Smooth muscle cell (in vitro differentiated cells): ENCODE data around the gene PNKD. TPM values are rescaled to one million over a fixed set of nuclear protein-coding genes. Genes with fewer than 3 reads are reported as not detected.

Source experiments
- DNase-seq: peaks from one replicate; lab custom pipeline; 2025; ENCODE audit not compliant: unreplicated experiment; lab: John Stamatoyannopoulos, UW
- H2AFZ ChIP-seq: fragments of 200-600 bp; sonication (generic); 2 replicates; pipeline ENCODE4 v1.6.0; 2016; ENCODE audit warnings: antibody characterized with exemption, low read depth, mild to moderate bottlenecking
- H3F3A ChIP-seq: fragments of 200-600 bp; sonication (generic); 2 replicates; pipeline ENCODE4 v1.6.0; 2017; ENCODE audit warnings: antibody characterized with exemption, low read depth
- H3K27ac ChIP-seq: fragments of 200-600 bp; sonication (generic); 2 replicates; pipeline ENCODE4 v1.5.1; 2016; ENCODE audit warnings: low read depth, mild to moderate bottlenecking
- H3K27me3 ChIP-seq: fragments of 200-600 bp; sonication (generic); 2 replicates; pipeline ENCODE4 v1.6.1; 2016; ENCODE audit warnings: low read depth, mild to moderate bottlenecking
- H3K36me3 ChIP-seq: fragments of 200-600 bp; sonication (generic); 2 replicates; pipeline ENCODE4 v1.5.1; 2016; ENCODE audit warnings: low read depth
- H3K4me1 ChIP-seq: fragments of 200-600 bp; sonication (generic); 2 replicates; pipeline ENCODE4 v1.5.1; 2016; ENCODE audit warnings: low read depth
- H3K4me2 ChIP-seq: fragments of 200-600 bp; sonication (generic); 2 replicates; pipeline ENCODE4 v1.6.0; 2016; ENCODE audit warnings: mild to moderate bottlenecking
- H3K4me3 ChIP-seq: fragments of 200-600 bp; sonication (generic); 2 replicates; pipeline ENCODE4 v1.5.1; 2016; ENCODE audit warnings: mild to moderate bottlenecking
- H3K79me2 ChIP-seq: fragments of 200-600 bp; sonication (generic); 2 replicates; pipeline ENCODE4 v1.6.0; 2016; ENCODE audit warnings: low read depth, mild to moderate bottlenecking
- H3K9ac ChIP-seq: fragments of 200-600 bp; sonication (generic); 2 replicates; pipeline ENCODE4 v1.6.0; 2016; ENCODE audit warnings: low read depth
- H3K9me3 ChIP-seq: fragments of 200-600 bp; sonication (generic); replicated peaks from 2 replicates; pipeline ENCODE4 v1.5.1; 2016; ENCODE audit warnings: low read depth
- H4K20me1 ChIP-seq: fragments of 200-600 bp; sonication (generic); 2 replicates; pipeline ENCODE4 v1.6.0; 2016; ENCODE audit warnings: low read depth
- WGBS: methylation state at CpG from one replicate; pipeline ENCODE4 v1.1.7; 2016; ENCODE audit warnings: low lambda C conversion rate; 5-methylcytosine and 5-hydroxymethylcytosine counted together
- polyA plus RNA-seq: library from polyadenylated mRNA; unstranded; fragments of >200 nt; fragmentation: Nextera tagmentation; extraction: Ambion mirVana; gene quantifications from 2 replicates; pipeline ENCODE4 v1.2.1, GENCODE V29; 2016
- total RNA-seq: library from RNA; depleted of rRNA; stranded (reverse); fragments of >200 nt; gene quantifications from 2 replicates; pipeline ENCODE4 v1.2.3, GENCODE V29; 2014
- TF ChIP-seq, protein P1 (sequence below): fragments of 200-600 bp; sonication (generic); IDR thresholded peaks from 2 replicates; pipeline ENCODE4 v1.5.1; 2017; ENCODE audit warnings: borderline replicate concordance, mild to moderate bottlenecking, antibody characterized with exemption; ENCODE audit not compliant: insufficient read depth, poor library complexity, severe bottlenecking

The PNKD gene
- total and polyA plus RNA-seq, 2 experiments from 2014 or later = 42.0 to 126 TPM

DNA sequence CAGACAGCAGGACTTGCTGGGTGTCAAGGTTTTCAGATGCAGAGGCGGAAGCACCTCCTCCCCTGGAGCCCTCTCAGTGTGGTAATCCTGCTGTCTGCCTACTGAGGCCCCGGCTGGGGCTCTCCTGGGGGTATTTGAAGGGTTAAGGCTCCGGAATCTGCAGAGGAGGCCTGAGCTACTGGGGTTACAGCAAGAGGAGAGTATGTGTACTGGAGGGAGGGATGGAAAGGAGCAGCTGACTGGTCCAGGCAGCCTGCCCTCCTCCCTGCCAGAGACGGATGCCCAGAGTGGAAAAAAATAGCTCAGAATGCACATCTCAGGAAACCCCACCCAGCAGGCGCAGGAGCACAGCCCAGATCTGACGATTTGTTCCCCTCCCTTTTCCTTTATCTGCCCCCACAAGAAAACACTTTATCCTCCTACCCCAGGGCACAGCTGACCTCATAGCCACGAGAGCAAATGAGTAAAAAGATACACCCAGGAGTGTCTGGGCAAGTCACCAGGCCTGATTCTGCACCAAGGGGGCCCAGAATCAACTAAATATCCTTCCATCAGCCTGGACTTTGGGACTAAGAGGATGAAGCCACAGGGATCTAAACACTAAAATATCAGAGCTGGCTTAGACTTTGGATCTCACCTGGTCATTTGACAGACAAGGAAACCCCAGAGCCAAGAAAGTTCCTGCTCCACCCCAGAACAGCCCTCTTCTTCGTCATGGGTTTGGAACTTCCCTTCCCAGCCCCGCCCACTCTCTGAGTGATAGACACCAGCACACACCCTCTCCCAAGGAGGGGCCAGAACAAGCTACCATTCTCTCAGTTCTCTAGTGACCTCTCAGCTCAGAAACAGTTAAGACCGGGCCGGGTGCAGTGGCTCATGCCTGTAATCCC lies 16.5 kb downstream of the PNKD start:
- TF ChIP-seq, protein P1, sequence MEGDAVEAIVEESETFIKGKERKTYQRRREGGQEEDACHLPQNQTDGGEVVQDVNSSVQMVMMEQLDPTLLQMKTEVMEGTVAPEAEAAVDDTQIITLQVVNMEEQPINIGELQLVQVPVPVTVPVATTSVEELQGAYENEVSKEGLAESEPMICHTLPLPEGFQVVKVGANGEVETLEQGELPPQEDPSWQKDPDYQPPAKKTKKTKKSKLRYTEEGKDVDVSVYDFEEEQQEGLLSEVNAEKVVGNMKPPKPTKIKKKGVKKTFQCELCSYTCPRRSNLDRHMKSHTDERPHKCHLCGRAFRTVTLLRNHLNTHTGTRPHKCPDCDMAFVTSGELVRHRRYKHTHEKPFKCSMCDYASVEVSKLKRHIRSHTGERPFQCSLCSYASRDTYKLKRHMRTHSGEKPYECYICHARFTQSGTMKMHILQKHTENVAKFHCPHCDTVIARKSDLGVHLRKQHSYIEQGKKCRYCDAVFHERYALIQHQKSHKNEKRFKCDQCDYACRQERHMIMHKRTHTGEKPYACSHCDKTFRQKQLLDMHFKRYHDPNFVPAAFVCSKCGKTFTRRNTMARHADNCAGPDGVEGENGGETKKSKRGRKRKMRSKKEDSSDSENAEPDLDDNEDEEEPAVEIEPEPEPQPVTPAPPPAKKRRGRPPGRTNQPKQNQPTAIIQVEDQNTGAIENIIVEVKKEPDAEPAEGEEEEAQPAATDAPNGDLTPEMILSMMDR = no peak
- Histone ChIP-seq H3K27me3 (no peaks in the 10 kb centered on the region), H3K79me2 (peaks cover 81% of the 10 kb centered on the region), H3K27ac (peak overlapping the region; percentile 100), H3K4me1 (peaks cover 47% of the 10 kb centered on the region), H3K4me3 (peak overlapping the region; percentile 39), H4K20me1 (peaks cover 10% of the 10 kb centered on the region), H3K36me3 (no peaks in the 10 kb centered on the region), H2AFZ (no peak overlapping the region), H3K9me3 (no peaks in the 10 kb centered on the region), H3F3A (peaks cover 51% of the 10 kb centered on the region), H3K9ac (peak overlapping the region; percentile 98), H3K4me2 (peak overlapping the region; percentile 86)
- 2% methylated on average over 11 of the region's 11 CpGs for WGBS
- DNase-seq = peak; percentile 65

DNA sequence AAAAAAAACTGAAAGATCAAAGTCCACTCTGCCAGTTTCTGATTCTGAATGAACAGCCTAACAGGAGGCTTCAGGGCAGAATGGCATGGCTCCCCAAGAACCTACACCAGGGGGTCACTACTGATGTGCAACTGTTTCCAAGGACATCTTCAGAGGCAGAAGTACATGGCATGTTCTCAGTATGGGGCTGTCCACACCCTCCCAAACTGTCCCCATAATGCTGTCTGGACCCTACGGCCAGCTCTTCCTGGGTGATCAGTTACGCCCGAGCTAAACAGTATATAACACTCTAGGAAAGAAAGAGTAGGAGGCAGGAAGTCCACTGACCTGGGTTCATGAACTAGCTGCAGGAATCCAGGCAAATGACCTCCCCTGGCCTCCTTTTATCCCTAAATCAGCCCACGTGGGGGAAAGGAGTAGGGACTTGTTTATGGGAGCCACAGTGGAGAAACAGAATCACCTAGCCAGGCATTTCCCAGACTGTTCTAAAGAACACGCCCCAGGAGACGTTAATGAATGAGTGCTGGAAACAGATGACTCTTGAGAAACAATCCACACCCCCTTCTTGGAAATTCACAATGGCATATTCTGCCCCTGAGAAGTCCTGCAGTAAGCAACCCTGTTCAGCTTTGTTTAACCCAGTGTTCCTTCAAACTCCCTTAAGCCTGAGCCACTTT lies 19.5 kb downstream of the PNKD start:
- no peaks in the 10 kb centered on the region for H3K9me3 ChIP-seq

DNA sequence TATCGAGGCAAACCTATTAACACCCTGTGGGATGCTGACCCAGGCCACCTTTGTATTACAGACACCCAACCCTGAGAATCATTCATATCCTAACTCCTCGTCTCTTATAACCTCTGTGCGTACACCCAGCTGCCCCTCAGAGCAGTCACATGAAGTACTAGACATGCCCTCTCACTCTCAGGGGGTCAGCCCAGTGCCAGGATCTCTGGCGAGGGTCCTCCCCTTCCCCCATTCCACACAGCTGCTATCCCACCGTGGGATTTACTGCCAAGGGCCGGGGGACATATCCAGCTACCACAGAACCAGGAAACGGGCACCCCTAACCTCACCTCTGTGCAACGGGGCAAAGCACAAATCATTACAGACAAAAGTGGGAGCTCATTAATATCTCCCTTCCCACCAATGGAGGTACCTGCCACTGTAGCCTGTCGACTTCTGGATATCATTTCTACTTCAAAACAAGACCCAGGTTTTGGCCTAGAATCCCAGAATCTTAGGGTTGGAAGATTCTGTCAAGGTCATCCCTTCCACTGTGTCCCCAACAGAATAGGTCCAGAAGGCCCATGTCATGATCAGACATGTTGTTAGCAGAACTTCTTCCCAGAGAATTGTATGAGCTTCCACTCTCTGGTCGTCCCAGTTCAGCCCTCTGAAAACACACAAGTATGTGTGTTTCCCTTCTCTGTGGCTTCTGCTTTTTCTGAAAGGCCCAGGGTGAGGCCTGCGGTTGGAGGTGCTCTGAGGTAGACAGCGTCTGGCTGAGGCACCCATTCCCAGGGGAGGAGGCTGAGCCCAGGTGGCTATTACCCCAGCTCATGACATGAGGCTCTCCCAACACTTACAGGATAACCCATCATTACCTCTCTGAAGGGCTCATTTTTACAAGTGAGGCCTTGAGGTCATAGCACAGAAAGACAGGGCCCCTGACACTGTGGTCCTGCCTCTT lies 20.3 kb downstream of the PNKD start:
- TF ChIP-seq, protein P1 = no peak
- Histone ChIP-seq H3K9me3 (no peaks in the 10 kb centered on the region), H3K4me2 (peak overlapping the region; percentile 94), H3K4me1 (peaks cover 46% of the 10 kb centered on the region), H3F3A (peaks cover 38% of the 10 kb centered on the region), H3K79me2 (peaks cover 66% of the 10 kb centered on the region), H3K27me3 (no peaks in the 10 kb centered on the region), H3K27ac (peak overlapping the region; percentile 100), H4K20me1 (no peaks in the 10 kb centered on the region), H3K9ac (peak overlapping the region; percentile 73), H3K36me3 (no peaks in the 10 kb centered on the region), H3K4me3 (peak overlapping the region; percentile 64), H2AFZ (no peak overlapping the region)
- 75% methylated on average over 12 of the region's 12 CpGs for WGBS
- no peak for DNase-seq

More for the DNA sequence above, 19.5 kb downstream of the PNKD start:
- H3K4me3 ChIP-seq = peak overlapping the region; percentile 64
- peak overlapping the region; percentile 73 for H3K9ac ChIP-seq
- H3F3A ChIP-seq = peaks cover 42% of the 10 kb centered on the region
- H2AFZ ChIP-seq = no peak overlapping the region
- no peaks in the 10 kb centered on the region for H3K27me3 ChIP-seq
- WGBS = 31% methylated on average over 6 of the region's 6 CpGs
- no peak for DNase-seq
- peaks cover 41% of the 10 kb centered on the region for H3K4me1 ChIP-seq
- peak overlapping the region; percentile 100 for H3K27ac ChIP-seq
- peaks cover 74% of the 10 kb centered on the region for H3K79me2 ChIP-seq
- no peaks in the 10 kb centered on the region for H4K20me1 ChIP-seq
- TF ChIP-seq, protein P1 = no peak
- peak overlapping the region; percentile 94 for H3K4me2 ChIP-seq
- H3K36me3 ChIP-seq = no peaks in the 10 kb centered on the region
